ENCODE measurements around the gene TAF1A.
A peak's percentile ranks its signal among the peaks of the same experiment; 100 is the strongest.
"Not testable (repeated sequence)": the region's sequence is repeated elsewhere in the genome, so short reads cannot be mapped to it uniquely, and the experiment has no call there.

TAF1A gene

DNA sequence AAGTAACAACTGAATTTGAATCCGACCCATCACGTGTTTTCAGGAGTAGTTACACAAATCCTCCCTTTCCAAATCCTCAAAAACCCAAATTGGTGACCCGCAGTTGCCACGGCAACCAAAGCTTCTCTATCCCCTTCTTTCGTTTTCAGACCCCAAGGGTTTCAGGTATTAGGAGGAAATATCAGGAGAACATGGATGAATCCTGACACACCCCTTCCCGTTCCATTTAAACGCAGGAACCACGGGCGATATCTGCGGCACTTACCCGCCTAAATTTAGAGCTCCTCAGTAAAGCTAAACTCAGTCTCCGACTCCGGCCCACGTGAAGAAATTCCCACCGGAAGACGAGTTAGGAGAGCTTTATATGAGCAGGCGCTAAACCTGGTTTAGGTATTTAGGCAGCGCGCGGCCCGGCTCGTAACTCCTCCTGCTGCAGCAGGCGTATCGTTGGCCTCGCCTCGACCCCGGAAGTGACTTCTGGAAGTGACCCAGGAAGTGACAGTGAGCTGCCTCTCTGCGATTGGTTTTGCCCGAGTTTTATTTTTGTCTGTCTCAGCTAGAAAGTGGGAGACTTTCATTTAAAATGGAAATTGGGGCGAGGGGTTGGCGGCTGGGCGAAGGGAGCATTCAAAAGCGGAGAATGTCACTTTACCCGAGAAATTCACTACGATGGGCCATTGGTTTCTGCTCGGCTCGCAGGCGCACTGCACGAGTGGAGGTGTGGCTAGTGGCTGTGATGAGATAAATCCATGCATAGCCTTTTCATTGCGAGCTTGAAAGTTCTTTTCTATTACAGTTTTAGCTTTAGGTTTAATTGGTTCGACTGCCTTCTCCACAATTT is at the start of gene TAF1A:
Gene TAF1A, minus strand, starts transcription at position 472 of the 841 bp plus-strand sequence.
- DNase-seq (ENCODE audit: low spot score), result peak; percentile 90

- DNase-seq (ENCODE audit: low spot score), result peak; percentile 77
These were observed 44.7 kb upstream of the TAF1A start for GRCh38 chr1:222634180-222635013.

GRCh38 chr1:222632749-222633148 is 43.0 kb upstream of the TAF1A start:
- DNase-seq (ENCODE audit: low spot score), result no peak

DNA sequence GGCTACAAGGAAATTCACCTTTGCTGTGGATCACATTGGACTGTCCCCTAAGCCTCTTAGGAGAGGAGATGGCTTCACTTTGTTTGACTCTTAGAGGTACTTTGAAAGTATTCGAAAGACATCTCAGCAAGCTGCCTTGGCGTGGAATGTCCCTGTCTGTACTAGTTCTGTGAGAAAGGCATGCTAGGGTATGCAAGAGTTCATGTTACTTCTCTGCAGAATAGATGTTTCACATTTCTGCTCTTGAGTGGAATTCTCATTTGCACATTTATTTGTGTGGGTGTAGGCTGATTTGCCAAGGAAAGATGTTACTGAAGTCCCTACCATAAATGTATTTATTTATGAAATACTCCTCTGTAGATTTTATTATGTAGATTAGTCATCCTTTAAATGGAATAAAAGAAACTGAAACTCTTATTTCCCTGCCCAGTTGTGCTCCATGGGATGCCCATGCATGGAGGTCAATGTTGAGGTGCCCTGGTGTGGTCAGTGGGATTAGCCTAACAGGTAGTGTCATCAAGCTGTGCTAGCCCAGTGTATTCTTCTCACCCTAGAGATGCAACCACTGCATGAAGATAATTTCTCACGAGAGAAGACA is 42.0 kb upstream of the TAF1A start:
- DNase-seq (ENCODE audit: low spot score), result no peak

- DNase-seq (ENCODE audit: low spot score), result no peak
These were observed 40.3 kb upstream of the TAF1A start for GRCh38 chr1:222629921-222630535.

DNA sequence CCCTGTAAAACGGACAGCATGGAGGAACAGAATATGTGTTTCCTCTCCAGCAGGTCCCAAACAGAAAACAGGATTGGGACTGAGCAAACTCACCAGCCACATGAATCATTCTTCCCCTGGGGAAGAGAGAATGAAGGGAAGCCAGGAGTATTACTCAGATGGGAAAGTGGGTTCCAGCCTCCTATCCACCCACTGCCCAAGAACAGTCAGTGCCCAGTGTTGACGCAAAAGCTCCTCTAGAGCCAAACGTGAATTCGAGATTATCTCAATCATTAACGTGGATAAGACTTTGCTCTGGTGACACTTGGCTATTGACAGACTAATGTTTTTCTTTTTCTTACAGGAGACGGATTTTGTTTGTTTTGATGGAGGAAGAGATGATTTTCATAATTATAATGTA is 37.5 kb upstream of the TAF1A start:
- peak; percentile 72 for DNase-seq (ENCODE audit: low spot score)

DNA sequence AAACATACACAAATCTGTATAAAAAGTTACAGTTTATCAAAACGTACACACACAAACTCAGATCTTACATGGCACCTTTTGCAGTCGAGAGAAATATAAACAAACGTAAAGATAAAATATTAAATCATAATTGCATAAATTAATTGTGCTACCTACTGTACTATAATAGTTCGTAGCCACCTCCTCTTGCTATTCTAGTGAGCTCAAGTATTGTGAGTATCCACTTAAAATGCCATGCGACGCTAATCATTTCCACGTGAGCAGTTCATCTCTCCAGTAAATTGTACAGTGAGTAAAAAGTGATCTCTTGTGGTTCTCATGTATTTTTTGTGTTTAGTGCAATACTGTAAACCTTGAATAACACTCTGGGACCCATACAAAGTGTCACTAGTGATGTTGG is 34.5 kb upstream of the TAF1A start:
- DNase-seq (ENCODE audit: low spot score), result no peak

DNA sequence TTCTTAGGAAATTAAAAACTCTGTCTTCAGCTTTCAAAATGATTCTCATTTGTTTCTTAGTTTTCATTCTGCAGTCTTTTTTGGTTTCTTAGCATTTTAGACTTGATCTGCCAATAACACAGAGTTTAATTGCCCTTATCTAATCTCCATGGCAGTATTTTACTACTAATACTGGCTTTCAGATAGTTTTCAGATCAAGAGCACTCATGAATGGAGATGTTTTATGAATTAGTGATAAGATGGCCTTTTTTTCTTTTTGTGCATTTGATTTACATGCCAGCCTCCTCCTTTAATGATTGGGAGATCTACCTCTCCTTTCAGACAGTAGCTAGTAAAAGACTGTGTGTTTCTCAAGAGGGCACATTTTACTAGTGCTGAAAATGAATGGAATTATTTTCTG is 33.7 kb upstream of the TAF1A start:
- DNase-seq (ENCODE audit: low spot score), result no peak

DNA sequence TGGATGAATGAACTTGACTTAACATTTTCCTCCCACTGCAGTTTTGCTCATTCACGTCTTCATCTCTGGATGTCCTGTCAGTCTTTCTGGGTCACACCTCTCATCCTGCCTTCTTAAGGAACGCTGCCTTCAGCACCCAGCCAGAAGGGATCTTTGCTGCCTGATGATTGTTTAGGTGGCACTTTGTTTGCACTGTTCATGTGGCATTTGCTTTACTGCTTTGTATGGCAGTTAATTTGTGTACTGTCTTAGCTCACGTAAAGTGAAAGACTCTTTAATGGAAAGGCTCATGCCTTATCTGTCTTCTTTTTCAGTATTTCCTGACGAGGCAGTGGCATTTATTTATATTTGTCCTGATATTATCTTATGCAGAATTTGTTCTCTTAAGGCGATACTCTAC is 33.0 kb upstream of the TAF1A start:
- no peak for DNase-seq (ENCODE audit: low spot score)

- no peak for DNase-seq (ENCODE audit: low spot score)
These were observed 30.8 kb upstream of the TAF1A start for GRCh38 chr1:222620566-222620965.

- DNase-seq (ENCODE audit: low spot score), result peak; percentile 46
These were observed 29.3 kb upstream of the TAF1A start for GRCh38 chr1:222618880-222619596.

DNA sequence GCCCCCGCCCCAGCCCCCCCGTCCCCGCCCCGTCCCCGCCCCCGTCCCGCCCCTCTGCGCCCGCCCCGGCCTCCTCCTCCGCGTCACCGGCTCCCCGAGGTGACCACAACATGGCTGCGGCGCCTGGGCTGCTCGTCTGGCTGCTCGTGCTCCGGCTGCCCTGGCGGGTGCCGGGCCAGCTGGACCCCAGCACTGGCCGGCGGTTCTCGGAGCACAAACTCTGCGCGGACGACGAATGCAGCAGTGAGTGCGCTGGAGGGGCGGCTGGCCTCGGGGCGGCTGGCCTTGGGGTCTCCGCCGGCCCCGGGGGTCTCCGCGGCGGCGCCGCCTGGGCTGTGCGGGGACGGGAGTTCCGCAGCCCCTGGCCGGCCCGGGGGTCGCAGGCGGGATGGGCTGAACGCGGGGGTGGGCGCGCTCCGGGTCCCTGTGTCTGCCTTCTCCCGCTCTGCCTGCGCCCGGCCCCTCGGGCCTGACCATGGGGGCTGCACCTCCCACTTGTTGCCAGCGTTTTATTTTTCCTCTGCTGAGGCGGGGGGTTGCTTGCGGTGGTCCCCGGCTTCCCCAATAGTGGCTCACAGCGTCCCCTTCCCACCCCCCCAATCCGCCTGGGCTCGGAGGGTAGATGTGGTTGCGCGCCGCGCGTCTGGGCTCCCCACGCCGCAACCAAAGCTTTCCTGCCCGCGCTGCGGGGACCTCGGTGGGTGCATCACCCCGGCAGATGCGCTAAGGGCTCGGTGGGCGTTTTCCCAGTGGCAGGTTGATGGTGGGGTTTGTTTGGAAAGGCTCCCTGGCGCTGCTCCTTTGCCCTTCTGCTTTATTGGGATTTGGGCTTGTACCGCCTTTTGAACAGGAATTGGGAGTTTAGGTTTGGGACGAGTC is 28.5 kb upstream of the TAF1A start, which contains the start of gene MIA3:
Gene MIA3, plus strand, starts transcription at position 97 of the 879 bp plus-strand sequence. Its CDS starts 14 bp downstream, at position 111.
- DNase-seq (ENCODE audit: low spot score), result peak; percentile 96

GRCh38 chr1:222617367-222617951 is 27.7 kb upstream of the TAF1A start:
- DNase-seq (ENCODE audit: low spot score), result peak; percentile 95

GRCh38 chr1:222616525-222616924 is 26.8 kb upstream of the TAF1A start:
- peak; percentile 74 for DNase-seq (ENCODE audit: low spot score)

- DNase-seq (ENCODE audit: low spot score), result no peak
These were observed 23.9 kb upstream of the TAF1A start for GRCh38 chr1:222613627-222614026.

DNA sequence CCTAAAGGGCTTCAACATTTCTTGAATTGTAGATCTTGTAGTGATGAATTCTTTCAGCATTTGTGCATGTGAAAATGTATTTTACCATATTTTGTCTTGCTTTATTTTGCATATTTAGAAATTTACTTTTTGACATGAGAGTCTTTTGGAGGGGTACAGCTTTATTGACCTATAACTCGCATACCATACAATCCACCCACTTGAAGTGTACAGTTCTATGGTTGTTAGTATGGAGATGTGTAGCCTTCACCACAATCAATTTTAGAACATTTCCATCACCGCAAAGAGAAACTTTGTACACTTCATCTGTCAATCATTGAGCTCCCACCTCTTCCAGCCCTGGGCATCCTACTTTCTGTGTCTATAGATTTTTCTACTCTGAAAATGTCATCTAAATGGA is 21.0 kb upstream of the TAF1A start:
- DNase-seq (ENCODE audit: low spot score), result no peak

GRCh38 chr1:222609111-222609510 is 19.4 kb upstream of the TAF1A start:
- DNase-seq (ENCODE audit: low spot score), result not testable (repeated sequence)

DNA sequence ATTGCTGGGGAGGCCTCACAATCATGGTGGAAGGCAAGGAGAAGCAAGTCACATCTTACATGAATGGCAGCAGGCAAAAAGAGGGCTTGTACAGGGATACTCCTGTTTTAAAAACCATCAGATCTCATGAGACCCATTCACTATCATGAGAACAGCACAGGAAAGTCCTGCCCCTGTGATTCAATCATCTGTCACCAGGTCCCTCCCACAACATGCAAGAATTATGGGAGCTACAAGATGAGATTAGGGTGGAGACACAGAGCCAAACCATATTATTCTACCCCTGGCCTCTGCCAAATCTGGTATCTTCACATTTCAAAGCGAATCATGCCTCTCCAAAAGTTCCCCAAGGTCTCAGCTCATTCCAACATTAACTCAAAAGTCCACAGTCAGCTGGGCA is 17.0 kb upstream of the TAF1A start:
- no peak for DNase-seq (ENCODE audit: low spot score)

DNA sequence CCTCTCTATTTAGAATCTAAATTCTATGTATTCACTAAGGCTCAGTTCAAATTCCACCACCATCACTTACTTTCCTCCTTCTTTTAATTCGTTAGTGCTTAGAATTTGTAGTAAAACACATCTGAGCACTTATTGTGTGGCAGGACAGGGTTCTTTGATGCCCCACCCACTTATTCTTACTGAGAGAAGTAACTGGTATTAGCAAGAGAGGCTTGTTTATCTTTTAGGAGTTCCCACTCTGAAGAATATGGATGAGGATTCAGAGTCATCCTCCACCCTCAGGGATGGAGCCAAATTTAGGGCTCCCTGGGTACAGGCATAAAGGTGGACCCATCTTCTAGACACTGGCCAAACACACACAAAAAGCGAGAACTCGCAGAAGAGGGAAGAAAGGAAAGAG is 11.5 kb upstream of the TAF1A start:
- no peak for DNase-seq (ENCODE audit: low spot score)

- DNase-seq (ENCODE audit: low spot score), result no peak
These were observed 10.5 kb upstream of the TAF1A start for GRCh38 chr1:222600281-222600680.

Measured in GM03348 (cell line).